GM18519 (cell line): Measurements from ENCODE around the gene PRPF19.
"Not testable (repeated sequence)": the region's sequence is repeated elsewhere in the genome, so short reads cannot be mapped to it uniquely, and the experiment has no call there.

ENCODE experiments used
- ATAC-seq: cut with Tn5 transposase; IDR thresholded peaks from one replicate; pipeline ENCODE4 v1.9.1; 2021; ENCODE audit warnings: mild to moderate bottlenecking, moderate library complexity; ENCODE audit not compliant: unreplicated experiment, low FRiP score

Gene PRPF19

GRCh38 chr11:60910281-60910687 lies 3.9 kb upstream of the PRPF19 start:
- no peak for ATAC-seq

GRCh38 chr11:60909680-60910280 lies 3.4 kb upstream of the PRPF19 start:
- ATAC-seq = not testable (repeated sequence)

GRCh38 chr11:60908803-60909202 lies 2.4 kb upstream of the PRPF19 start:
- ATAC-seq = no peak

GRCh38 chr11:60905551-60906113 lies 753 bp downstream of the PRPF19 start:
- no peak for ATAC-seq

GRCh38 chr11:60905047-60905446 lies 1.3 kb downstream of the PRPF19 start:
- no peak for ATAC-seq

GRCh38 chr11:60902625-60903024 lies 3.8 kb downstream of the PRPF19 start:
- no peak for ATAC-seq

- no peak for ATAC-seq
Measured at GRCh38 chr11:60900673-60901404, 5.5 kb downstream of the PRPF19 start.

GRCh38 chr11:60899977-60900376 lies 6.4 kb downstream of the PRPF19 start:
- ATAC-seq = no peak

- no peak for ATAC-seq
Measured at GRCh38 chr11:60899046-60899936, 7.1 kb downstream of the PRPF19 start.

- no peak for ATAC-seq
Measured at GRCh38 chr11:60897496-60897895, 8.9 kb downstream of the PRPF19 start.

- ATAC-seq = no peak
Measured at GRCh38 chr11:60895687-60896086, 10.7 kb downstream of the PRPF19 start.

- ATAC-seq = no peak
Measured at GRCh38 chr11:60891103-60891741, 15.2 kb downstream of the PRPF19 start.

- no peak for ATAC-seq
Measured at GRCh38 chr11:60890696-60891095, 15.7 kb downstream of the PRPF19 start.

GRCh38 chr11:60889869-60890311 lies 16.5 kb downstream of the PRPF19 start:
- no peak for ATAC-seq

- no peak for ATAC-seq
Measured at GRCh38 chr11:60887556-60887955, 18.8 kb downstream of the PRPF19 start.

GRCh38 chr11:60880643-60881282 lies 25.6 kb downstream of the PRPF19 start:
- ATAC-seq = no peak

GRCh38 chr11:60879971-60880588 lies 26.3 kb downstream of the PRPF19 start:
- ATAC-seq = no peak

- no peak for ATAC-seq
Measured at GRCh38 chr11:60879104-60879503, 27.3 kb downstream of the PRPF19 start.
